ENCODE data around the gene SMAD1.

SMAD1 gene

DNA sequence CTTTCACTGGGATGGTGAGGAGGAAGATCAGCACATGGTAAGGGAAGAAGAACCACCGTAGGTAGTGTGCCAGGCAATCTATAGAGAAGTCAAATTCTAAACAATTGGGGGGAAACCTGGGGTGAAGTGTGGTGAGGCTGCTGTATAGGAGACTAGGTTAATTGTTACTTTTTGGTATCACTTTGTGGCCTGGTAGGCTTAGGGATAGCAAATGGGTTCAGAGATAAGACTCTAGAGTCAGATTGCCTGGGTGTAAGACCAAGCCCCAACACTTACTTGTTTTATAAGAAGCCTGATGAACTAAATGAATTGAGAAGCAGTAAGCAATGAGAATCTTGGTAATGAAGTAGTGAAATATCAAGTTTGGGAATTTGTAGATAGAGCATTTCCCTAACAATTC is 8.7 kb downstream of the SMAD1 start:
- no peak for DNase-seq

DNA sequence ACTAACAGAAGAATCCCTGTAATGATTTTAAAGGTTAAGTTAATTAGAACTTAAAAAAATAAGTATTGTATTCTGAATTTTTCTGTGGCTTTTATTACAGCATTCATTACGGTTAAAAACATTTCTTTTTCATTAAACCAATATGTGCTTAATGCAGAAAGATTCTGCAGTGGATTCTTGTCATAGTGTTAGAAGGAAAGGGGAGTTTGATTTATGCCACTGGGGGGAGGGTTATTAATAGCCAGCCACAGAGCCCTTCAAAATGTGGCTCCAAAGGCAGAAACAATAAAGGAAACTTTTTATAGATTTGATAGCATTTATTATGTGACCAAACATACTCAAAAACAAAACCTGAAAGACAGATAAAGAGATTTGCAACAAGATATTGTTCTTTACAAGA is 9.1 kb downstream of the SMAD1 start:
- DNase-seq: no peak

DNA sequence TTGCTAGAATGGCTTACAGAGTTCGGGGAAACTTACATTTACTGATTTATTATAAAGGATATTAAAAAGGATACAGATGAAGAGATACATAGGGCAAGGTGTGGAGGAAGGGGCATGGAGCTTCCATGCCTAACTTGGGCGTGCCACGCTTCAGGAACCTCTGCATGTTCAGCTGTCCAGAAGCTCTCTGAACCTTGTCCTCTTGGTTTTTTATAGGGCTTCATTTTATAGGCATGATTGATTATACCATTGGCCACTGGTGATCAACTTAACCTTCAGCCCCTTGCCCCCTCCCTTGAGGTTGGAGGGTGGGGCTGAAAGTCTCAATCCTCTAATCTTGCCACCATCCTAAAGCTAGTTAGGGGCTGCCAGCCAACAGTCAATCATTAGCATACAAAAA is 10.7 kb downstream of the SMAD1 start:
- DNase-seq: no peak

DNA sequence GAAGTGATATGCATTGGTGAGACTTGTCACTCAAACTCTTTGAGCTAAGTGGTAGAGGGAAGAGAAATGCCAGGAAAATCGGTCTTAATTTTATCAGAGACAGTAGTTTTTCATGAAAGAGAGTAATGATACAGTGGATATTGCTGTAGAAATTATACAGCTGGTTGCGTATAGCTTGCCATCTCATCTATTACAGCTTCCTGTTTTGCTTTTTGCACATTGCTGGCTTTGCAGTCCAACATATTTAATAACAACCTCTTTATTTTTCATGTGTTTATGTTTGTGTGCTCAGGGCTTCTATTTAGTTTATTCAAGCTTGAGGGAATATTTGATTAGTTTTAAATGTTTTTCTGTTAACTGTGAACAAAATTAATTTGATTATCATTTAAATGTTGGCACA is 11.5 kb downstream of the SMAD1 start:
- no peak for DNase-seq

DNA sequence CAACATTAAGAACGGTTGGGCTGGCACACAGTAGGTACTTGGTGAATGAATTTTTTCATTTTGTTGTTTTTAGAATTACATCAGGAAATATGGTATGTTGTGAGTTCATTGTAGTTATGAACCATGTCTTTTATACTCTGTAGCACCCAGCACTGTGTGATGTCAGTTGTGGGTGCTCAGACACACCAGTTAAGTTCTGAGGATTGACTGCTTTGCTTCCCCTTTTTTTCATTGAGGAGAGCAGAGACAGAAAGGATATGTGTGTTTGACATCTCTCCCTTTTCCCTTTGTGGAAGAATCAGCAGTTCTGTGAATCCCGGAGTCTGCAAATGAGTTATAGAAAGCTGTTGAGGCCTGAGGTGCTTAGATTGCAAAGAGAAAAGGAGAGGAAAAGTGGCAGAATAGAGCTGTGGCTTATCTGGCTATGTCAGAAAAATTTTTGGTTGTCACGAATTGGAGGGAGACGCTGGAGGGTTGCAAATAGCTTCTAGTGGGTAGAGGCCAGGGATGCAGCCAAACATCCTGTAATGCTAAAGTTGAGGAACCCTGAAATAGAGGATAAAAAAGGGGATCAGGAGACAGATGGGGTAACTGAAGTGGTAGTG is 13.1 kb downstream of the SMAD1 start:
- DNase-seq: no peak

DNA sequence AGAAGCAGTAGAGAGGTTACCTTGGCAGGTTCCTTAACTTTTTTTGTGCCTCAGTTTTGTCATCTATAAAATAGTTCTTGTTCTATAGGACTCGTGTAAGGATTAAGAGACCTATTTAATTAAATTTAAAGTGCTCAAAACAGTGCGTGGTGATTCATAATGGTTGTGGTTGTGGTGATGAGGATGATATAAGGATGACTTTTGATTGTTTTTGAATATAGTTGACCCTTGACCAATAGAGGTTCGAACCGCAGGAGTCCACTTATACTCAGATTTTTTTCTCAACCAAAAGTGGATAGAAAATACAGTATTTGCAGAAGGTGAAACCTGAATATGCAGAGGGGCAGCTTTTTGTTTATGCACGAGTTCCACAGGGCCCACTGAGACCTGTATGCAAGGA is 14.6 kb downstream of the SMAD1 start:
- DNase-seq: no peak

DNA sequence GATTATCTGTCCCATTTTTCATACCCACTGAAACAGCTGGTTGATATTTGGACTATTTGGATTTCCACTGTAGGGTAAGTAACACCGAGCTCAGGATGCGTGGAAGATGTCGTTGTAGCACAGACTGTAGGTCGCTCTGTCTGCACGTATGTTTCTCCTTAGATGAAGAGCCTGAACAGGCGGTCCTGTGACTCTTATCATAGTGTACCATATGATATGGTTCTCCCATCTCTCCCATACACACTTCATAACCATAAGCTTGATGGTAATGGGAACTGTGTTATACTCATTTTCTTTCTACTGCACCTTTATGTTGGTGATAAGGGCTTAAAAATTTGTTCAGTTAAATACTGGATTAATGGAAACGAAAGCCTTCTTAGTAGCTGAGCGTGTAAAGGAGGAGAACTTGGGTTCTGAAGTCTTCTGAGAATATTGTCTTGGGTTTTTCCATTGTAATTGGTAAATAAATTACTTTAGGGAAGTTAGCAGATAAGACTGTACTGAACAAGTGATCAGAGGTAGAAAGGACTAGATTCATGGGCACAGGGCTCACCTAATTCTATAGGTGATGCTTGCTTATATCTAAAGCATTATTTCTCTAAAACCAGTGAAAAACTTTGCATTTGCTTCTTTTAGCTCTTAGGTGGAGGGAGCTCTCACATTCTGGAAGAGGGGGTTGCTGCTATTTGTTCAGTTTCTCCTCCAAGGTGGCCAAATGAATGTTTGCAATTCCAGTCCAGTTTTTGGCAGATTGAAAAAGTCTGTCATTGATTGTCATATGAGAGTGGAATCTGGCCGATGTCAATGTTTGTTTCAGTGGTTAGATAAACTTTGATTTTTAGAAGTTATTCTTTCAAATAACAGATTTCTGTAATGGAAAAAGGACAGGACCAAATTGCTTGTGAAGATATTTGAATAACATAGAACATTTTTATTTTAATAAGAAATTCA is 15.8 kb downstream of the SMAD1 start:
- DNase-seq: no peak

DNA sequence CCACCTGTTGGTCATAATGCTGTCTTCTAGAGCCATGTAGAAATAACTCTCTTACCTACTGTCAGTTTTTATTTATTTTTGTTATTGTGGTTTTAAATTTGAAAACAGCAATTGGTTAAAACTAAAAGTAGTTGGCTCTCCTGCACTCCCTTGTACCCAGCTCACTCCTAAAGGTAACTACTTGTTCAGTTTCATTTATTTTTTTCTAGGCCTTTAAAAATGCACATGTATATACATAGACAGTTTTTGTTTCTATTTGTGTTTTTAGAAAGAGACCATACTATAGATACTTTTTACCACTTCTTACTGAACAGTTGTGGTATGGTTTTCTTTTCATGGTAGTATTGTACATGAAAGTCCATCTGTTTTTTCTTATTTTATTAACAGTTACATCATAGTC is 16.8 kb downstream of the SMAD1 start:
- no peak for DNase-seq

DNA sequence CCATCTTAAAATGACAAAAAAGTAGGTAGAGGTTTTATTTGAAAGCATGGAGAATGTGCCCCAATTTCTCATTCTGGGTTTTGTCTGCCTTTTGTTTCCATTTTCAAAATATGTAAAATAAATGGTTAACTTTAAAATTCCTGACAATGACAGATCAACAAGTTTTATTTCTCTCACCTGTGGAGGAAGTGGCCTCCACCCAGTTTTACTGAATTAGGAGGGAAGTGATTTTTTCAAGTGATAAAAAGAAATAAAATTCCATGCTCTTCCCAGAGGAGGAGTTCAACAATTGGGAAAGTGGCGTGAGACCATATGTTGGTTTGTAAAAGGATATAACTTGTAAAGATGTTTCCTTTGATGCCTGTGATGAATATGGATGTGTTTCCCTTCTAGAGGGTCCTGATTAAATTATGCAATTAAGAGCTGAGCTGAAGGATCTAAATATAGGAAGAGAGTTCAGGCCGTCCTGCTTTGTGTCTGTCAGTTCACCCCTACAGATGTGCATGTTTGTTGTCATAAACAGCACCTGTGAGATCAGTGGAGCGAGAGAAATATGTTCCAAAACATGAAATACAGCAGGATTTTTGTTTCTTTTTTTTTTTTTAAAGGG is 19.5 kb downstream of the SMAD1 start:
- DNase-seq: no peak

DNA sequence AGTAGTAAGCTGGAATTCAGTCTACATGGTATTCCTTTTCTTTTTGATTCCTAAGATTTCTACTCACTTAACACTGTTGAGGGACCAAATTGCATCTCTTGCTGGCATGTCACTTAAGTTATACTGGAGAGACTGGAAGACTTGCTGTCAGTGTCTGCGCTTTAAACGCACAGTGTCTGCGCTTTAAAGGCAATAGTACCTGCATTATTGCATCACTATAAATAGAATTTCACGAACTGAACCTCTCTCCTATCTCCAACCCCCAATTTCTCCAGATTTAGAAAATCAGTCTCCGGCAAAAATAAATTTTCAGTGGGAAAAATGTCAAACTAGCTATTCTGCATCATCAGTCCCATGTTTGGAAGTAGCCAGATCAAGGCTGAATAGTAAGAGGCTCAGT is 21.2 kb downstream of the SMAD1 start:
- no peak for DNase-seq

DNA sequence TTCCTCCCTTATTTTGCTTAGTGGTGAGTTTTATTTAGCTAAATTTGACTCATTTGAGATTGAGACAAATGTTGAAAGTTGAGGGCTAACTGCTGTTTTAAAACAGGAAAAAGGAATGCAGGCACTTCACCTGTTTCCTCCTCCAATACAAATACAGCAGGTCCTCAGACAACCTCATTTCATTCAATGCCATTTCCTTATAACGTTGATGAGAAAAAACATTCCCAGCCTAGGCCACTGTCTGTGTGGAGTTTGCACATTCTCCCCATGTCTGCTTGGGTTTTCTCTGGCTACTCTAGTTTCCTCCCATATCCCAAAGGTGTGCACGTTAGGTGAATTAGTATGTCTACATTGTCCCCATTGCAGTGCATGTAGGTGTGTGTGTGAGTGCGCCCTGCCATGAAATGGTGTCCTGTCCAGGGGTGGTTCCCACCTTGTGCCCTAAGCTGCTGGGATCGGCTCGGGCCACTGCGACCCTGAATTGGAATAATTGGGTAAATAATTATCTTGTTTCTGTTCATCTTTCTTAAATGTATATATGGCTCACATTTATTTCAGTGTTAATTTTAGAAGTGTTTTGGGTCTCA is 21.9 kb downstream of the SMAD1 start:
- no peak for DNase-seq

DNA sequence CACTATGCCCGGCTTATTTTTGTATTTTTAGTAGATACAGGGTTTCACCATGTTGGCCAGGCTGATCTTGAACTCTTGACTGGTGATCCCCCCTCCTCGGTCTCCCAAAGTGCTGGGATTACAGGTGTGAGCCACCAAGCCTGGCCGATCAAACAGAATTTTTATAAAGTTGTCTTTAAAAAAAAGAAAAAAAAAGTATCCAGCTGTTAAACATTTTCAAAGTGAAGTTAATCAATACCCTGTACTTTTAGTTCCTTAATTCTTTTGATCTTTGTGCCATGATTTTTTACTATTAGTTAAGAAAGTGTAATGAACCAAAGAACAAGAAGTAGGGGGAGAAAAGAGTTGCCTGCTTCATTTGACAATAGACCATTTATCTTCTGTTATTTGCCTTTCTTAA is 24.3 kb downstream of the SMAD1 start:
- DNase-seq: no peak

DNA sequence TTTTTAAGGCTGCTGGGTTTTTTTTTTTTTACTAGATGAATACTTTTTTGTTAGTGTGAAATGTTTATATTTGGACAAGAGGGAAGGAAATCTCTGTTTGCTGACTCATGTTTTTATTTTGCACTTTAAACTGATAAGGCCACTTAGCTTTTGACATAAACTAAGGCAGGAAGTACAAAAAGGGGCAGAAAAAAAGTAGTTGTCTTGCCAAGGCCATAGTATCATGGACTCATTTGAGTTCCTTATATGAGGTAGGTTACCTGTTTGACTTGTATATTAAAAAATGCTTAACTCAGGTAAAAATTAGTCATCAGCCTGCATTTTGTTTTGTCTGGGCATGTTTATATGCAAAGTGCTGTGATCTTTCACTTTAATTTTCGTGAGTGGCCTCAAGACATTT is 26.0 kb downstream of the SMAD1 start:
- no peak for DNase-seq

DNA sequence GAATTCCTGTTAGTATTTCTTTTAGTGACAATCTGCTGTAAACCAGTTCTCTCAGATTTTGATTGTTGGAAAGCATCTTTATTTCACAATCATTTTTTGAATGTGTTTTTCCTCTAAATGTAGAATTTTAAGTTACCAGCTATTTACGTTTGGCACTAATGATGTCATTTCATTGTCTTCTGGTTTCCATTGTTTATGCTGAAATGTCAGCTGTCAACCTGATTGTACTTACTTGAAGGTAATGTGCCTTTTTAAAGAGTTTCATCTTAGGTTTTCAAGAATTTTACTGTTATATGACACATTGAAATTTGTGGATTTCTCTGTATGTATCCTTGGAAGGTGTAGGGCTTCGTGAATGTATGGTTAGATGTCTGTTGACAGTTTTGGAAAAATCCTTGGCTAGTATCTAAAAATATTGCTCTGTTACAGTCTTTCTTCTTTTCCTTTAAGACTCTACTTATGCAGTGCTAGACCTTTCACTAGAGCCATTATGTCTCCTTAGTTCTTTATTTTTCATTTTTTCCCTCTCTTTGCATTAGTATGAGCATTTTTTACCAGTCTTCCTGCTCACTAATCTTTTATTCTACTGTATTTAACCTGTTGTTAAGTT is 30.4 kb downstream of the SMAD1 start:
- no peak for DNase-seq

DNA sequence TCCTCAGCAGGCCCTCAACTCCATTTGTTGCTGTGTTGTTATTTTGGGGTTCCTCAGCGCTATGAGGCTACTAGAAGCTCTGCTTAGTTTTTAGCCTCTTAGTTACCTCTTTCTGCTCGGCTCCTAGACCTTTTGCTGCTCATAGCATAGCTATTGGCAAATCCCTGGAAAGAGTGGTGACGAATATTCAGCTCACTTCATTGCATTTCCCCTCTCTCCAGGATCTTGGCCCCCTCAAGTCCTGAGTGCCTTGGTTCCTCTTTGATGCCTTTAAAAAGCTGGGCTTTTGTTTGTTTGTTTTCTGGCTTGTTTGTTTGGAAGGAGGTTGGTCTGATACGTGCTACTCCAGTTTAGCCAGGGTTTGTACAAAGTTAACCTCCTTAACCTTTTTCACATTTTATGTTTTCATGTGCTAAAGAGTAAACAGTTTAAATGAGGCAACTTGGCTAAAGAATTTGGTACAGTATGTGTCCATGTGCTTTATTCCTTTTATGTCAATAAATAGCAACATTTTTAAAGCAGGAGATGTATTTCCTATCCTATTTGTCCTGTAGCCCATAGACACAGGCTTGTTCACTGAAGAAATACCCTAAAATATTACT is 31.5 kb downstream of the SMAD1 start:
- DNase-seq: no peak

DNA sequence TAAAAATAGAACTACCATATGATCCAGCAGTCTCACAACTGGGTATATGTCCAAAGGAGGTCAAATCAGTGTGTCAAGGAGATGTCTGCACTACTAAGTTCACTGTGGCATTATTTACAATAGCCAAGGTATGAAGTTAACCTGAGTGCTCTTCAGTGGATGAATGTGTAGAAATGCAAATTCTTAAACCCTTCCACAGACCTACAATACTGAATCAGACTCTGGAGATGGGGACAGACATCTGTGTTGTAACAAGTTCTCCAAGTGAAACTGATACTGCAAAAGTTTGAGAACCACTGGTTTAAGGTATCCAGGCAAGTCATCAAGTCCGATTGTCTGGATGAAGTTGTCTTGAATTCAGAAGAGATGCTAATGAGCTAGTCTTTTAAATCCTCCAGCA is 38.5 kb downstream of the SMAD1 start:
- DNase-seq: no peak

DNA sequence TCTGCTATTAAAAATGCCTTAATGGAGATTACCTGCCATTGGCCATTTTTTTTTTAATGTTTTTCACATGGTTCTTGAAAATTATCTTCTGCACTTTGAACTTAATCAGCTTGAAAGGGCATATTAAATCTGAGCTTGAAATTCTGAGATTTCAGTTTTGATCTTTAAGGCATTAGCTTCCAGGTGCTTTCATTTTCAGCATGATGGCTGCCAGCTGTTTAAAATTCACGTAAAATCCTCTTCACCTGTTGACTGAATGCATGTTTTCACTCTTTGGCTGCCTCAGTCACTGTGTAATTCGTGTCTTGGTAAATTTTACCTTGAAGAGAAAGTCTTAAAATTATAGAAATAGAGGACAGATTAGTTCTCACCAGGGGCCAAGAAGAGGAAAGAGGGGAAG is 39.6 kb downstream of the SMAD1 start:
- no peak for DNase-seq

DNA sequence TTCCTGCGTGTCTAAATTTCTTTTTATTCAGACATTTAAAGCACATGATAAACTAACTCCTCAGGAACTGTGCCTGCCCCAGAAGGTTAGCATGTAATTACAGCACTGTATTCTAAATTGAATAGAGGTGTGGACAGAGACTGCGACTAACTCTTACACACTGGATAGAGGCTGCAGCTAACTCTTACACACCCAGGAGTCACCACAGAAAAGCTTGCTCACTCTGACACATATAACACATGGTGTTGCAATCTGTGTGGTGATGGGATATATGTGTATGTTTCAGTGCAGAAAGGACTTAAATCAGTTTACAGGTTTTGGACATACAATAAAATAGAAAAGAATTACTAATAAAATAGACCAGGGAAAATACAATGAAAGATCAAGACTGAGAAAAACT is 41.5 kb downstream of the SMAD1 start:
- no peak for DNase-seq

DNA sequence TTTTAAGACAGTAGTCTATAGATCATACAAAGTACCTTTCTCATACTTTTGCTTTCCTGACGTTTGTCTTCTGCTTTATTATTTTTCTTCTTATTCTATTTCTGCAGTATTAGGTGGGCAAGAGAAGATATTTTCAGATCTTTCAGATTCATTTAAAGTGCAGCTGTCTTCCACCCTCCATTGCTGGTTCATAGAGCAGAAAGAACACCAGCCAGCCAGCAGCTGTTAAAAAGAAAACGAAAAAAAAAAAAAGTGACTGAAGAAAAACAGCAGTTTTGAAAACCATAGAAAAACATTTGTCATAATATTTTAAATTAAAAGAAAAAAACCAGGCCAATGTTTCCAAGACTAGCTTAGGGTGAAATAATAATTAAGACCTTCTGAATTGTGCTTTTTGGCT is 42.9 kb downstream of the SMAD1 start:
- no peak for DNase-seq

DNA sequence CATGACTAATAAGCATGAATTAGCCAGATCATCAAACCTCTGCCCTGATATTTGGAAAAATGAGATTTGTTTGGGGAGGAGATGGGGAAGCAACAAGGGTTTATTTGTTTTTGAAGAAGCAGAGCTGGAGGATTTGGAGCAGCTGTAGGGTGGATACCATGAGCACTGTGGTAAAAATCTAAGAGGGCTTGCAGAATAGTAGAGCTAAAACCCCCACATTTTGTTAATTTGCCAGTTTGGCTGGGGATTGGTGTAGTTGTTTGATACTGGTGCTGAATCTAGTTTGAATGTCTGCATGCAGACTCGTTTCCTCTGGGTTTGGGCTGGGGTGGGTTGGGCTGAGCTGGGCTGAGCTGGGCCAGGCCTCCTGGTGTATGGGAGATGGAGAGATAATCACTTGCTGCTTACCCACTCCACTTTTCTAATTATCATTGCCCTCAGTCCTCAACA is 43.7 kb downstream of the SMAD1 start:
- no peak for DNase-seq

DNA sequence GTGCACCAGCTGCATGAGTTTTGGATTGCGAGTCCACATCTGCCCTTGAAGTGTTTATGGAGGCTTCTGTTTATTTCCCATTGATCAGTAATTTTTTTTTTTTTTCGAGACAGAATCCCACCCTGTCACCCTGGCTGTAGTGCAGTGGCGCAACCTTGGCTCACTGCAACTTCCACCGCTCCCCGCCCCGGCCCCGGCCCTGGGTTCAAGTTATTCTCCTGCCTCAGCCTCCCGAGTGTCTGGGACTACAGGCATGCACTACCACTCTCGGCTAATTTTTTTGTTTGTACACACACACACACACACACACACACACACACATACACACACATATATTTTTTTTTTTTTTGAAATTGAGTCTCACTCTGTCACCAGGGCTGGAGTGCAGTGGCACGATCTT is 46.1 kb downstream of the SMAD1 start:
- no peak for DNase-seq

DNA sequence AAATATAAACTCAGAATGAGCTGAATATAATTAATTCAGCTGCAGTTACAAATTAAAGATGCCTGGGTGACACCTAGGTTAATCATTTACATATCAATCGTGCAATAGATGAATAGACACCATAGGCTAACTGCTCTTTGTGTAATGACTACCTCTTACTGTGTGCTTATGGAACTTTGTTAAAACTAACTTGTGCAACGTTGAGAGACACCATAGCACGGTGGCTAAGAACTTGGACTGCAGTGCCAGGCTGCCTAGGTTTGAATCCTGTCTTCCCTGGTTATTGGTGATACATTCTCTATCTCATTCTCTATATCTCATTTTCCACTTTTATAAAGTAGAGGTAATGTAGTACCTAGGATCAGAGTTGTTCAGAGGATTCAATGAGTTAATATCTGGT is 46.9 kb downstream of the SMAD1 start:
- no peak for DNase-seq

DNA sequence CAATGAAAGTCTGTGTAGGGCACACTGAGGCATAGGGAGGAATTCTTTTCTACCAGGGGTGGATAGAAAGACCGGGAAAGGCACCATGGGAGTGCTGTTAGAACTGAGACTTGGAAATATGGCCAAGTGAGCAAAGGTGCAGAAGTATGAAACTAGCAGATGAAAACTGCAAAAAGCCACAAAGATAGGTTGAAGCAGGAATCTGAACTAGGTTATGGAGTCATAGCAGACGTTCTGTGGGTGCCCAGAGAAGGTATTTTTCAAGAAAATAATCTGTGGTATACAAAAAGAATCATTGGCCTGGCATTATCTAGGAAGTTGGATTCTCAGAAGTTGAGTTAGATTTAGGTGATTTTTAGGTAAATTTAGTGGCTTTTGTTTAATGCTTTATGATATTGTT is 48.5 kb downstream of the SMAD1 start:
- no peak for DNase-seq
